ENCODE measurements around the gene ATXN7.
A peak's percentile ranks its signal among the peaks of the same experiment; 100 is the strongest.

The ATXN7 gene

GRCh38 chr3:63940389-63940757, 76.7 kb downstream of the ATXN7 start:
- peak; percentile 29 for DNase-seq

GRCh38 chr3:63942528-63942927, 78.9 kb downstream of the ATXN7 start:
- no peak for DNase-seq

GRCh38 chr3:63943678-63944077, 80.0 kb downstream of the ATXN7 start:
- no peak for DNase-seq

DNA sequence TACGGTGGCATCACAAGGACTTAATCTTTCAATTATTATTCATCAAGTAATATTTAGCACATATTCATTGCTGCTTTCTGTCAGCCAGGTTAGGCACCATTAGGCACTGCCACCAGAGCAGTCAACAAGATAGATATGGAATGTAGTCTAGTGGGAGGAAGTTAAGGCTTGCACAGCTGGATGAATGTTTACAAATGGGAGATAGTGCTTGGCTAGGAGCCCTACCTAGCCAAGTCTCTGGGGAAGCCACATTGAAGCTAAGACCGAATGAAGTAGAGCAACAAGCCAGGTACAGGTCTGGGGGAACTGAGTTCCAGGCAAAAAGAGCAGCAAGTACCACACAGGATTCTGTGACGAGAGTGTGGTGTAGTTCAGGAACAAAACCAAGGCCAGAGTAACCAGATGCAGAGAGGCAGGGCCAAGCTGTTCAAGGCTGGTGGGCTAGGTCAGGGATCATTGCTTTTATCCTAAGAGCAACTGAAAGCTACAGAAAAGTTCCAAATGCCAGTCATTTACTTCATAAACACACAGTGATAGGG, 82.0 kb downstream of the ATXN7 start:
- DNase-seq: no peak

GRCh38 chr3:63946753-63947152, 83.1 kb downstream of the ATXN7 start:
- no peak for DNase-seq

DNA sequence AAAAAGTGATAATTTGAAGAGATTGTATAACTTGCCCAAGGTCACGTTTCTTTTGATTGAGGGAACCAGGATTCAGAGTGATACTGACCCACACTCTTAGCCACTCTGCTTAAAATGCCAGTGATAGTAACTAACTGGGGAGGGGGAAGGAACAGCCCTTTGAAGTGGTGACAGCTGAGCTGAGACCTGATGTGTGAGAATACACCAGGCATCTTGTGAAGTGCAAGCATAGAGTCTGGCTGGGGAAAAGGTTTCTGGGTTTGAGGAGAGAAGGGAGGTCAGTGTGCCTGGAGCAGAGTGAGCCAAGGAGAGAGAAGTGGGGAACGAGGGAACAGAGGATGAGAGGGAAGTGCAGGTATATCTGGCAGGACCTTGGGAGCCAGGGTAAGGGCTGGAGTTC, 83.9 kb downstream of the ATXN7 start:
- DNase-seq: no peak

- DNase-seq: peak; percentile 83
Observed at GRCh38 chr3:63949005-63949404, 85.3 kb downstream of the ATXN7 start.

- DNase-seq: no peak
Observed at GRCh38 chr3:63950698-63951097, 87.0 kb downstream of the ATXN7 start.

GRCh38 chr3:63951492-63952247, 88.0 kb downstream of the ATXN7 start:
- no peak for DNase-seq

- DNase-seq: peak; percentile 38
Observed at GRCh38 chr3:63952248-63952594, 88.6 kb downstream of the ATXN7 start.

- no peak for DNase-seq
Observed at GRCh38 chr3:63954182-63954581, 90.5 kb downstream of the ATXN7 start.

GRCh38 chr3:63955036-63955650, 91.5 kb downstream of the ATXN7 start:
- no peak for DNase-seq

DNA sequence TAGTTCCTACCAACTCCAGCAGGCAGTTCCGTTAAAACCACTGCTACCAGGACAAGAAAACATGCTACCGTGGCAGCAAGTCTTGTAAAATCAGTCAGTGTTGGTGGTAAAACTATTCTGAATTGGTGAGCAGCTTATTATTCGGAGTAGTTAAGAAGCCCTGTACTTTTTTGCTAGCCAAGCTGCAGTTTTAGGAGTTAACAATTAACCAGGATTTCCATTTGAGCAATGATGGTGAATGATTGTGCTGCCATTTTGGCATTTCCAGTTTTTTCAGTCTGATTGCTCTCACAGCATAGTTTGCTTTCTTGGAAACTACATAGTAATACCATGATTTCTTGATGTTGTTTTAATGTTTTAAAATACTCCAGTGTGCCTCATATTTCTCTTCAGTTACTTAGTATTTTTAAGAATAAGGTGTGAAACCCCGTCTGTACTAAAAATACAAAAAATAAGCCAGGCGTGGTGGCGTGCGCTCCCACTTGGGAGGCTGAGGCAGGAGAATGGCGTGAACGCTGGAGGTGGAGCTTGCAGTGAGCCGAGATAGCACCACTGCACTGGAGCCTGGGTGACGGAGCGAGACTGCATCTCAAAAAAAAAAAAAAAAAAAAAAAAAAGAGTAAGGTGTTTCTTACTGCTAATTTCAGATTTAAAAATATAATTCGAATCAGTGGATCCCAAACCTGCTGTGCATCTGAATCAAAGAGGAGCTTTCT, 92.3 kb downstream of the ATXN7 start:
- no peak for DNase-seq

DNA sequence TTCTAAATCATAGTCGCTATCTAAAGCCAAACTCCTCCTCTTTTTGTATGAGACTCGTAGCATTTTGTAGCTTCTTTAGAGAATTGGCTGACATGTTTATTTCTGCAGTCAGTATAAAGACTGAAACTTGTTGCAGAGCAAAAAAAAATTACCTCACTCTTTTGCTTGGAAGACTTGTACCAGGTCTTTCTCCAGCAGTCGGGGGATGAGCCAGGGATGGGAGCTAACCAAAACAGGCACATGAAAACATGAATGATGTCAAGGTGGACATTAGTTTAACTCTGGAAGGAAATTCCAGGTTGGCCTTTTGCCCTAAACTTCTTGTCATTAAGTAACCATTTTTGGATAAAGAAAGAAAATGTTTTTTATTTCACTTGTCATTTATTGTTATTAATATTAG, 95.5 kb downstream of the ATXN7 start:
- DNase-seq: no peak

DNA sequence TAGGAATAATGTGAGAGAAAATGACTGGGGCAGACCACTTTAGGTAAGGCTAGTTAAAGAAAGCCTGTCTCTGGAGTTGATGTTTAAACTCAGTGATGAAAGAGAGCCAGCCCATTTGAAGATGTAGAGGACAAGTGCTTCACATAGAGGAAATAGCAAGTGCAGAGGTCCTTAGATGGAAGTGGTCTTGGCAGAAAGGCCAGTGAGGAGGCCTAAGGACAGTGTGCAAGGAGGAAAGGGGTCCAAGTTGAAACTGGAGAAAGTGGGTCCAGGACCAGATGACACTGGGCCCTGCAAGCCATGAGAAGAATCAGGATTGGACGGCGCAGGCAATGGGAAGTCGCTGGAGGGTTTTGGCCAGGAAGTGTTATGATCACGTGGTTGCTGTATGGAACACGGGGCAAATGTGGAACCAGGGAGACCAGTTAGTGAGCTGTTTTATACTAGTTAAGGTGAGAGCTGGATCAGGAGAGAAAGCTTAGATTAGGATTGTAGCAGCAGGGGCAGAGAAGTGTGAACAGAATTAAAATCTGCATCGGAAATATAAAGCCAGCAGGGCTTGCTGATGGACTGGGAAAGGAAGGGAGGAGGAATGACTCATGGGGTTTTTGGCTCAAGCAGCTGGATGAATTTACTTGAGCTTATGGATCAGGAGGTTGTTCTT, 96.5 kb downstream of the ATXN7 start:
- peak; percentile 67 for DNase-seq

- DNase-seq: peak; percentile 26
Observed at GRCh38 chr3:63961891-63962290, 98.2 kb downstream of the ATXN7 start.

DNA sequence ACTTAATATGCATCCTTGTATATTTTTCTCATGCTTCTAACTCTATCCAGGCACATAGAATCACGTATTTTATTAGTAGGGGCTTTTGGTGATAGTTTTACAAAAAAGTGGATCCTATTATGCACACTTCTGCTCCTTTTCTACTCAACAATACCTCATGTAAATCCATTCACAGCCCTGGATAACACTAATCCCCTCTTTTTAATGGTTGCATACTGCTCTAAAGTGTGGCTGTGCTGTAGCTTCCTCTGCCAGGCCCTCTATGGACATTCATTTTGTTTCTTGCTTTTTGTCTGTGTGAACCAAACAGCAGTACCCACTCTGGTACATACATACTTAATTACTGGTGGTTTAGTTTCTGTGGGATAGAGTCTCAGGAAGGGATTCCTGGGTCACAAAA, 99.8 kb downstream of the ATXN7 start:
- DNase-seq: no peak

DNA sequence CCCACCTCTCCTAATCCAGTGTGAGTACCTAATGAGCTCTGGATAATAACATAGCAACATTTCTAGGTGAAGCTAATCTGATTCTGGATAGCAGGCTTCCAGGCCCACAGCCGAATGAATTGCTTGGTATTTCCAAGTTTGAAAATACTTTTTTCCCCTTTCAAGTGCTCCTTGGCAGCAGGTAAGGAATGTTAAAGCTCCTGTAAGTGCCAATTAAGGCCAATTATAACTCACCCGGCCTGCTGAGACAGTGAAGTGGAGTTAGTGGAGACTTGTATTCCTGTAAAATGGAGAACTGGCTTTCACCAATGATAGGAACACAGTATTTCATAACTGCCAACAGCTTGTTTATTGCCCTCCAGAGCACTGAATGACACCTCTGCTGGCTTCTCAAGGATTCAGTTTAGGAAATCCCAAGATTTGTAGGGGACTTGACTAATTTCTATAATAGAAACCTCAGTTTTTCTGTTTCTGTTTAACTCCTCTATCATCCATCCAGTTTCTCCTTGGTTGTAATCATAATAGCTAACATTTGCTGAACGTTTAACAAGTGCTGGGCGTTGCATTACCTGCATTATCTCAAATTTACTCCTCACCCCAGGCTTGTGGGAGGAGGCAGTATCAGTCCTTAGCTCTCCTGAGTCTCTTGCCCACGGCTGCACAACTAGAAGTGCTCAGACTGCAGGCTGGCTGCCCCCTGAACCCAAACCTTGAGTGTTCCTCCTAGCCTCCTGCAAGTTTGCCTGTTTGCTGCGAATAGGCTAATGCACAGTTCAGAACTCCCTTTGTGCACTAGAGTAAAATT, 101.2 kb downstream of the ATXN7 start:
- DNase-seq: no peak

GRCh38 chr3:63966007-63966406, 102.3 kb downstream of the ATXN7 start:
- no peak for DNase-seq

DNA sequence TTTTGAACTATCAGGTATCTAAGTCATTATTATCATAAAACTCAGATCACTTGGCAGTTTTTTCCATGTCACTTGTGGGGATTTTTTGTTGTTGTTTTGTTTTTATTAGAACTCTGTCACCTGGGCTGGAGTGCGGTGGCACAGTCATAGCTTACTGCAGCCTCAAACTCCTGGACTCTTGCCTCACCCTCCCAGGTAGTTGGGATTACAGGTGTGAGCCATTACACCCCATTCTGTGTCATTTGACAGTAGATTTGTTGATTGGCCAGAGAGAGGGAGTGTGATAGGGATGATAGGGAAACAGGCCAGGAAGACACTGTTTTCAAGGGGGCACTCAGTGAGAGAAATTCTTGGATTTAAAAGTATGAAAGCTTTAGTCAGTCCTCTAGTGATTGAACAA, 103.2 kb downstream of the ATXN7 start:
- DNase-seq: no peak

DNA sequence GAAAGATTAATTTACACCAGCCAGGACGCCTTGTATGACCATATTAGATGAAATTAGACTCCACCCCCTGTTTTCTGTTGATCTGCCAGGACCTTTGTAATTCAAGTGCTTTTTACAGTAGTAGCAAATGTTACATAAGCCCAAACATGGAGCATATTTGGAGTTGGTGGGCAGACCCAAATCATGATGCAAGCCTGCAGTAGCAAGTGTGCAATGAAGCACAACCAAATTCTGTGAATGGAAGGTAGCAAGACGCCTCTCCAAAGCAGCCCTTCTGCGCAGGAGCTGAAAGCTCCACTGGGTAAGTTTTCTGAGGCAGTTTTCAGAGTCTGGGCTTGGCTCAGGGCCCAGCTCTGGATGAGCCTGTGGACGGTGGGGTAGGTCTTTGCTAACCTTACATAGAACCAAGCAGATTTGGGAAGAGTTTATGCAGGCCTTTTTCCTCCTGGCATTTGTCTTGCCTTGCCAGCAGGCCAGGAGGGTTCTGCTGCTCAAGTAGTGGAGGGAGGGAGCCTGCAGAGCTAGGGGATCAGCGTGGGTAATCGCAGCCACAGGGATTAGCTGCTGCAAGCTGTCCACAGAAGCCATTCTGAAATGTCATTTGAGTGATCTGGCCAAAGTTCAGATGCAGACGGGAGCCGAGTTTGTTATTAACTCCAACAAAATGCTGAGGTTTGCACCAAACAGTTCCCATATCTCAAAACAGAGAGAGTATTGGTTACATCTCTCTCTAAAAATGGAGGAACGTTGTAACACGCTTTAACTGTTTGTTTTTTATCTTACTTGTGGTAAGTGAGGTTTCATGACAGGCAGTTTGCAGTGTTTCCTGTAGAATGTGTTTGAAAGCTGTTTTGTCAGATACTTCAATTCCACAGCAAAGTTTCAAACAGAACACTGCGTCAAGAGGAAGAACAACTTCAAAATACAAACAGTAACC, 104.3 kb downstream of the ATXN7 start:
- peak; percentile 52 for DNase-seq
